IMR-90 (cell line): ENCODE measurements around the gene DNAJA4. TPM values are rescaled to one million over a fixed set of nuclear protein-coding genes. Genes with fewer than 3 reads are reported as not detected.

Experiments
- ATAC-seq: fragments of 200-7000 bp; cut with Tn5 transposase; 2 replicates; pipeline ENCODE4 v1.9.1; 2020; ENCODE audit warnings: low read depth, mild to moderate bottlenecking, moderate library complexity
- BruUV-seq: library from RNA; stranded (reverse); fragments of 400-500 nt; replicated peaks from 2 replicates; lab custom pipeline; 2021; lab: Mats Ljungman, UMichigan
- CTCF ChIA-PET: fragments of 300-600 bp; formaldehyde crosslinking; extraction: SDS; loops from one replicate; lab custom pipeline; 2021; ENCODE audit warnings: antibody characterized with exemption; lab: Yijun Ruan, JAX
- POLR2A ChIA-PET: fragments of 300-600 bp; sonication (Branson Sonifier 250); formaldehyde crosslinking; loops from one replicate; lab custom pipeline; 2022; ENCODE audit warnings: antibody characterized with exemption; ENCODE audit not compliant: unreplicated experiment; lab: Charles Lee
- DNase-seq: peaks from one replicate; pipeline ENCODE4 v3.0.0; 2013
- H2AFZ ChIP-seq: replicated peaks from 2 replicates; pipeline ENCODE3; 2013; ENCODE audit warnings: low read length, mild to moderate bottlenecking; ENCODE audit not compliant: poor library complexity
- H2AK5ac ChIP-seq: 2 replicates; pipeline ENCODE4 v1.6.1; 2013; ENCODE audit warnings: low read depth, low read length, inconsistent platforms
- H2AK9ac ChIP-seq: replicated peaks from 2 replicates; pipeline ENCODE3; 2013; ENCODE audit warnings: mild to moderate bottlenecking, low read depth, low read length, moderate library complexity; ENCODE audit not compliant: poor library complexity
- H2BK120ac ChIP-seq: 2 replicates; pipeline ENCODE4 v1.6.1; 2013; ENCODE audit warnings: low read depth, low read length, inconsistent platforms
- H2BK15ac ChIP-seq: 3 replicates; pipeline ENCODE4 v1.6.1; 2013; ENCODE audit warnings: low read depth, low read length, inconsistent platforms
- H2BK20ac ChIP-seq: 2 replicates; pipeline ENCODE4 v1.6.1; 2013; ENCODE audit warnings: low read depth, mild to moderate bottlenecking, inconsistent platforms, low read length, moderate library complexity
- H2BK5ac ChIP-seq: 2 replicates; pipeline ENCODE4 v1.6.1; 2013; ENCODE audit warnings: mild to moderate bottlenecking, low read depth, low read length, inconsistent platforms; ENCODE audit not compliant: poor library complexity, severe bottlenecking
- H3K14ac ChIP-seq: replicated peaks from 2 replicates; pipeline ENCODE4 v1.6.1; 2013; ENCODE audit warnings: low read depth, low read length, inconsistent platforms
- H3K18ac ChIP-seq: 2 replicates; pipeline ENCODE4 v1.6.1; 2013; ENCODE audit warnings: low read depth, low read length, control low read depth
- H3K23ac ChIP-seq: 2 replicates; pipeline ENCODE4 v1.6.1; 2013; ENCODE audit warnings: low read depth, low read length, inconsistent platforms
- H3K27ac ChIP-seq: 2 replicates; pipeline ENCODE4 v1.5.1; 2013; ENCODE audit warnings: mild to moderate bottlenecking, control low read depth, low read length; ENCODE audit not compliant: insufficient read depth
- H3K27me3 ChIP-seq: 2 replicates; pipeline ENCODE4 v1.6.1; 2013; ENCODE audit warnings: low read length; ENCODE audit not compliant: control insufficient read depth, insufficient read depth
- H3K36me3 ChIP-seq: 2 replicates; pipeline ENCODE4 v1.6.1; 2013; ENCODE audit warnings: low read length, mixed read lengths; ENCODE audit not compliant: control insufficient read depth, insufficient read depth
- H3K4ac ChIP-seq: 2 replicates; pipeline ENCODE4 v1.6.1; 2013; ENCODE audit warnings: low read depth, low read length, inconsistent platforms
- H3K4me1 ChIP-seq: 2 replicates; pipeline ENCODE4 v1.6.1; 2013; ENCODE audit warnings: low read length, mixed read lengths; ENCODE audit not compliant: control insufficient read depth, insufficient read depth
- H3K4me2 ChIP-seq: 2 replicates; pipeline ENCODE4 v1.6.1; 2013; ENCODE audit warnings: low read depth, mild to moderate bottlenecking, control low read depth, low read length, moderate library complexity
- H3K4me3 ChIP-seq: 2 replicates; pipeline ENCODE4 v1.5.1; 2013; ENCODE audit warnings: low read depth, mild to moderate bottlenecking, control low read depth, low read length, moderate library complexity; ENCODE audit not compliant: insufficient read depth
- H3K56ac ChIP-seq: 2 replicates; pipeline ENCODE4 v1.6.1; 2013; ENCODE audit warnings: low read length, inconsistent platforms; ENCODE audit not compliant: insufficient read depth; ENCODE audit errors: extremely low read depth
- H3K79me1 ChIP-seq, 2 experiments: 2 replicates each; pipeline ENCODE4 v1.6.1; 2013; ENCODE audit warnings: low read length in 2 of 2, inconsistent platforms in 1 of 2, low read depth in 1 of 2
- H3K9ac ChIP-seq: 2 replicates; pipeline ENCODE4 v1.6.1; 2013; ENCODE audit warnings: low read depth, low read length, control low read depth
- H3K9me1 ChIP-seq: 2 replicates; pipeline ENCODE4 v1.6.1; 2013; ENCODE audit warnings: low read length, inconsistent platforms; ENCODE audit not compliant: insufficient read depth
- H3K9me3 ChIP-seq: 2 replicates; pipeline ENCODE4 v1.6.1; 2013; ENCODE audit warnings: low read length; ENCODE audit not compliant: control insufficient read depth, insufficient read depth
- H4K20me1 ChIP-seq: 2 replicates; pipeline ENCODE4 v1.6.1; 2013; ENCODE audit warnings: low read length, inconsistent platforms; ENCODE audit not compliant: insufficient read depth
- H4K5ac ChIP-seq: 2 replicates; pipeline ENCODE4 v1.6.1; 2013; ENCODE audit warnings: mild to moderate bottlenecking, low read depth, low read length, control low read depth
- H4K8ac ChIP-seq, 2 experiments: 2 replicates each; pipeline ENCODE4 v1.6.1; 2013; ENCODE audit warnings: low read depth in 2 of 2, low read length in 2 of 2, control low read depth in 1 of 2, inconsistent platforms in 1 of 2
- H4K91ac ChIP-seq: 2 replicates; pipeline ENCODE4 v1.6.1; 2013; ENCODE audit warnings: low read depth, low read length, inconsistent platforms; ENCODE audit not compliant: insufficient read depth
- BHLHE40 ChIP-seq: fragments of 150-350 bp; IDR thresholded peaks from 2 replicates; pipeline ENCODE4 v1.6.1; 2016; ENCODE audit warnings: mild to moderate bottlenecking, low read depth, low read length
- CEBPB ChIP-seq: IDR thresholded peaks from 2 replicates; pipeline ENCODE4 v1.6.1; 2012; ENCODE audit warnings: low read depth, low read length, improper control_type of control experiment
- CHD1 ChIP-seq: IDR thresholded peaks from 2 replicates; pipeline ENCODE4 v1.6.1; 2012; ENCODE audit warnings: low read depth, low read length, improper control_type of control experiment
- FOS ChIP-seq: fragments of 150-350 bp; IDR thresholded peaks from 2 replicates; pipeline ENCODE4 v1.6.1; 2016; ENCODE audit warnings: low read depth, low read length
- MAFK ChIP-seq: IDR thresholded peaks from 2 replicates; pipeline ENCODE4 v1.6.1; 2012; ENCODE audit warnings: low read depth, low read length, improper control_type of control experiment
- MAZ ChIP-seq: IDR thresholded peaks from 2 replicates; pipeline ENCODE4 v1.6.1; 2012; ENCODE audit warnings: low read depth, mild to moderate bottlenecking, low read length, improper control_type of control experiment, moderate library complexity, borderline replicate concordance
- MXI1 ChIP-seq: IDR thresholded peaks from 2 replicates; pipeline ENCODE4 v1.6.1; 2012; ENCODE audit warnings: low read depth, mild to moderate bottlenecking, low read length, moderate library complexity, borderline replicate concordance
- NFE2L2 ChIP-seq: fragments of 150-350 bp; IDR thresholded peaks from 2 replicates; pipeline ENCODE4 v1.6.1; 2016; ENCODE audit warnings: low read depth, mild to moderate bottlenecking, low read length
- POLR2A ChIP-seq: IDR thresholded peaks from 2 replicates; pipeline ENCODE4 v1.6.1; 2012; ENCODE audit warnings: mild to moderate bottlenecking, low read depth, low read length
- RAD21 ChIP-seq: IDR thresholded peaks from 2 replicates; pipeline ENCODE4 v1.6.1; 2012; ENCODE audit warnings: low read length, improper control_type of control experiment
- RCOR1 ChIP-seq: IDR thresholded peaks from 2 replicates; pipeline ENCODE4 v1.6.1; 2012; ENCODE audit warnings: mild to moderate bottlenecking, low read length, improper control_type of control experiment; ENCODE audit not compliant: insufficient replicate concordance
- SMC3 ChIP-seq: fragments of 150-350 bp; IDR thresholded peaks from 2 replicates; pipeline ENCODE4 v1.6.1; 2016; ENCODE audit warnings: low read depth, mild to moderate bottlenecking, antibody characterized with exemption, low read length, moderate library complexity
- WGBS, 2 experiments: methylation state at CpG; one replicate each; pipeline versions ENCODE4 v1.1.5 to v1.1.7; 2013; ENCODE audit warnings: missing lambda C conversion rate in 2 of 2; ENCODE audit not compliant: insufficient read length in 1 of 2; ENCODE audit errors: extremely low coverage in 2 of 2; 5-methylcytosine and 5-hydroxymethylcytosine counted together
- dilution Hi-C: fragments of 300-500 bp; cut with HindIII; formaldehyde crosslinking; loops from one replicate; pipeline ENCODE4 v1.14.3; 2018; ENCODE audit warnings: low sequenced_read_pairs; ENCODE audit not compliant: unreplicated experiment
- in situ Hi-C: fragments of 300-500 bp; cut with MboI; formaldehyde crosslinking; loops from 3 replicates; pipeline ENCODE4 v1.14.3; 2019; ENCODE audit warnings: low sequenced_read_pairs, inconsistent platforms, mixed read lengths
- intact Hi-C: fragments of 100-400 bp; cut with micrococcal nuclease; formaldehyde crosslinking; loops from 2 replicates; pipeline ENCODE4 v1.10.0; 2022
- polyA plus RNA-seq, 3 experiments: library from polyadenylated mRNA; depleted of rRNA; stranded (reverse); fragments of >200 nt; gene quantifications; 2 replicates each; pipeline ENCODE4 v1.2.3, GENCODE V29; 2012; ENCODE audit warnings: low replicate concordance in 1 of 3
- total RNA-seq: library from RNA; depleted of rRNA; stranded (reverse); fragments of >200 nt; gene quantifications from 2 replicates; pipeline ENCODE4 v1.2.3, GENCODE V29; 2012
- TF ChIP-seq, protein P1 (sequence below): conservative IDR thresholded peaks from 2 replicates; pipeline ENCODE4 v1.5.1; 2012; ENCODE audit warnings: mild to moderate bottlenecking, low read depth, low read length, improper control_type of control experiment
- TF ChIP-seq, protein P2 (sequence below): fragments of 150-350 bp; IDR thresholded peaks from 2 replicates; pipeline ENCODE4 v1.6.1; 2017; ENCODE audit warnings: mild to moderate bottlenecking, antibody characterized with exemption, low read length, low read depth
- TF ChIP-seq, protein P3 (sequence below): fragments of 150-350 bp; IDR thresholded peaks from 2 replicates; pipeline ENCODE4 v1.6.1; 2016; ENCODE audit warnings: low read depth, mild to moderate bottlenecking, low read length, moderate library complexity, borderline replicate concordance

Gene DNAJA4
- total and polyA plus RNA-seq, 2 of the 4 experiments (the other 2 are of a cell fraction): 0.18 to 0.32 TPM

DNA sequence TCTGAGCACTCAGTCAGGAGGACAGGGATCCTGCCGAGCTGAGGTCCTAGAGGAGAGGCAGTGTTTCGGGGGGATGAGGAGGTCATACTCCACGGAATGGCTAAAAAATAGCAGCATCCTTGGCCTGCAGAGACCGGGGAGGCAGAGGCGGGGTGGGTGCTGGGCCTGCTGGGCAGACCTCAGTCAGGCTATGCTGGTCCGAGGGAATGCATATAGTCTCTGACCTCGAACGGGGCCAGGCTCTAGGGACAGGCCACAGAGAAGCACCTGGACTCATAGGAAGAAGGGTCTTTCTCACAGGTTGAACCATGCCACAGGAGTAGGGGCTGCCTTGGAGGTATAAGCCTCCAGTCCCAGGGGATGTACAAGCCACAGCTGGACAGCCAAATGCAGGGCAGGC lies 49.0 kb downstream of the DNAJA4 start:
- in situ Hi-C loops (loop anchor here (5.0 kb wide), 1 partner anchor 104 kb away; no protein-coding TSS in a partner anchor), intact Hi-C loops (no loop called here), dilution Hi-C loops (no loop called here)
- H3K27ac ChIP-seq: no peak overlapping the region
- no peak overlapping the region for H2AK5ac ChIP-seq
- no peak overlapping the region for H4K91ac ChIP-seq
- ChIA-PET CTCF (no interaction called here), POLR2A (no interaction called here)
- no peak overlapping the region for H3K23ac ChIP-seq
- H4K20me1 ChIP-seq: no peaks in the 10 kb centered on the region
- no peak for DNase-seq
- no peaks in the 10 kb centered on the region for H3K4me1 ChIP-seq
- no peak overlapping the region for H2BK20ac ChIP-seq
- no peak overlapping the region for H2BK15ac ChIP-seq
- H3K4ac ChIP-seq: no peak overlapping the region
- no peak overlapping the region for H2AK9ac ChIP-seq
- TF ChIP-seq RCOR1 (no peak), CEBPB (no peak), CHD1 (no peak), MXI1 (no peak), SMC3 (no peak), RAD21 (no peak), MAFK (no peak), NFE2L2 (no peak), MAZ (no peak), POLR2A (no peak), BHLHE40 (no peak), FOS (no peak)
- TF ChIP-seq, protein P1, sequence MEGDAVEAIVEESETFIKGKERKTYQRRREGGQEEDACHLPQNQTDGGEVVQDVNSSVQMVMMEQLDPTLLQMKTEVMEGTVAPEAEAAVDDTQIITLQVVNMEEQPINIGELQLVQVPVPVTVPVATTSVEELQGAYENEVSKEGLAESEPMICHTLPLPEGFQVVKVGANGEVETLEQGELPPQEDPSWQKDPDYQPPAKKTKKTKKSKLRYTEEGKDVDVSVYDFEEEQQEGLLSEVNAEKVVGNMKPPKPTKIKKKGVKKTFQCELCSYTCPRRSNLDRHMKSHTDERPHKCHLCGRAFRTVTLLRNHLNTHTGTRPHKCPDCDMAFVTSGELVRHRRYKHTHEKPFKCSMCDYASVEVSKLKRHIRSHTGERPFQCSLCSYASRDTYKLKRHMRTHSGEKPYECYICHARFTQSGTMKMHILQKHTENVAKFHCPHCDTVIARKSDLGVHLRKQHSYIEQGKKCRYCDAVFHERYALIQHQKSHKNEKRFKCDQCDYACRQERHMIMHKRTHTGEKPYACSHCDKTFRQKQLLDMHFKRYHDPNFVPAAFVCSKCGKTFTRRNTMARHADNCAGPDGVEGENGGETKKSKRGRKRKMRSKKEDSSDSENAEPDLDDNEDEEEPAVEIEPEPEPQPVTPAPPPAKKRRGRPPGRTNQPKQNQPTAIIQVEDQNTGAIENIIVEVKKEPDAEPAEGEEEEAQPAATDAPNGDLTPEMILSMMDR: no peak
- TF ChIP-seq, protein P2, sequence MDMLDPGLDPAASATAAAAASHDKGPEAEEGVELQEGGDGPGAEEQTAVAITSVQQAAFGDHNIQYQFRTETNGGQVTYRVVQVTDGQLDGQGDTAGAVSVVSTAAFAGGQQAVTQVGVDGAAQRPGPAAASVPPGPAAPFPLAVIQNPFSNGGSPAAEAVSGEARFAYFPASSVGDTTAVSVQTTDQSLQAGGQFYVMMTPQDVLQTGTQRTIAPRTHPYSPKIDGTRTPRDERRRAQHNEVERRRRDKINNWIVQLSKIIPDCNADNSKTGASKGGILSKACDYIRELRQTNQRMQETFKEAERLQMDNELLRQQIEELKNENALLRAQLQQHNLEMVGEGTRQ: no peak
- TF ChIP-seq, protein P3, sequence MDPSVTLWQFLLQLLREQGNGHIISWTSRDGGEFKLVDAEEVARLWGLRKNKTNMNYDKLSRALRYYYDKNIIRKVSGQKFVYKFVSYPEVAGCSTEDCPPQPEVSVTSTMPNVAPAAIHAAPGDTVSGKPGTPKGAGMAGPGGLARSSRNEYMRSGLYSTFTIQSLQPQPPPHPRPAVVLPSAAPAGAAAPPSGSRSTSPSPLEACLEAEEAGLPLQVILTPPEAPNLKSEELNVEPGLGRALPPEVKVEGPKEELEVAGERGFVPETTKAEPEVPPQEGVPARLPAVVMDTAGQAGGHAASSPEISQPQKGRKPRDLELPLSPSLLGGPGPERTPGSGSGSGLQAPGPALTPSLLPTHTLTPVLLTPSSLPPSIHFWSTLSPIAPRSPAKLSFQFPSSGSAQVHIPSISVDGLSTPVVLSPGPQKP: no peak
- WGBS, 2 experiments: 69% methylated on average over 3 of the region's 8 CpGs; no CpG with 5 or more reads in 1 of the 2 experiments
- ATAC-seq: no peak
- no peak overlapping the region for H2AFZ ChIP-seq
- H3K4me2 ChIP-seq: no peak overlapping the region
- H3K14ac ChIP-seq: no peak overlapping the region
- no peak overlapping the region for H3K4me3 ChIP-seq
- H3K36me3 ChIP-seq: no peaks in the 10 kb centered on the region
- H3K9ac ChIP-seq: no peak overlapping the region
- H3K18ac ChIP-seq: no peak overlapping the region
- H3K56ac ChIP-seq: no peak overlapping the region
- no peaks in the 10 kb centered on the region for H3K79me1 ChIP-seq
- no peak overlapping the region for H4K8ac ChIP-seq
- no TSS peak for BruUV-seq
- H4K5ac ChIP-seq: no peak overlapping the region
- H2BK120ac ChIP-seq: no peak overlapping the region
- peaks cover 3% of the 10 kb centered on the region; the same call in 1 of the 2 replicates for H3K9me1 ChIP-seq
- peaks cover 25% of the 10 kb centered on the region; the same call in 1 of the 2 replicates for H3K27me3 ChIP-seq
- no peak overlapping the region for H2BK5ac ChIP-seq
- H3K9me3 ChIP-seq: no peaks in the 10 kb centered on the region
